PC-3 (cell line): Measurements from ENCODE around the gene SVOPL. TPM values are rescaled to one million over a fixed set of nuclear protein-coding genes. Genes with fewer than 3 reads are reported as not detected.
A peak's percentile ranks its signal among the peaks of the same experiment; 100 is the strongest.

ENCODE experiments used
- ATAC-seq: fragments of 200-7000 bp; cut with Tn5 transposase; 2 replicates; pipeline ENCODE4 v1.9.1; 2020; ENCODE audit warnings: mild to moderate bottlenecking, moderate library complexity
- BruUV-seq: library from RNA; stranded (reverse); fragments of 400-500 nt; replicated peaks from 2 replicates; lab custom pipeline; 2021; lab: Mats Ljungman, UMichigan
- CTCF ChIA-PET: fragments of 300-600 bp; sonication (Branson Sonifier 250); formaldehyde crosslinking; loops from one replicate; lab custom pipeline; 2022; ENCODE audit warnings: antibody characterized with exemption; lab: Charles Lee
- POLR2A ChIA-PET: fragments of 300-600 bp; sonication (Branson Sonifier 250); formaldehyde crosslinking; loops from one replicate; lab custom pipeline; 2022; ENCODE audit warnings: antibody characterized with exemption; ENCODE audit not compliant: unreplicated experiment; lab: Charles Lee
- DNase-seq: peaks from one replicate; pipeline ENCODE4 v3.0.0-alpha.2; 2015
- H2AFZ ChIP-seq: fragments of 300-600 bp; sonication (generic); 2 replicates; pipeline ENCODE4 v1.6.0; 2016; ENCODE audit warnings: antibody characterized with exemption, low read length
- H3F3A ChIP-seq: fragments of 300-600 bp; sonication (generic); one replicate; pipeline ENCODE4 v1.6.0; 2017; ENCODE audit warnings: antibody characterized with exemption, low read length, control low read depth, mild to moderate bottlenecking; ENCODE audit not compliant: unreplicated experiment
- H3K27ac ChIP-seq: fragments of 300-600 bp; sonication (generic); 2 replicates; pipeline ENCODE4 v1.5.1; 2016; ENCODE audit warnings: mild to moderate bottlenecking, low read length
- H3K27me3 ChIP-seq: fragments of 300-600 bp; sonication (generic); 2 replicates; pipeline ENCODE4 v1.6.1; 2016; ENCODE audit warnings: low read length, mixed read lengths
- H3K36me3 ChIP-seq: fragments of 300-600 bp; sonication (generic); 2 replicates; pipeline ENCODE4 v1.6.1; 2016; ENCODE audit warnings: low read depth, mixed run types, low read length, mixed read lengths
- H3K4me1 ChIP-seq: fragments of 300-600 bp; sonication (generic); 2 replicates; pipeline ENCODE4 v1.5.1; 2016; ENCODE audit warnings: low read length; ENCODE audit not compliant: insufficient read depth
- H3K4me2 ChIP-seq: fragments of 300-600 bp; sonication (generic); 2 replicates; pipeline ENCODE4 v1.6.0; 2016; ENCODE audit warnings: low read length
- H3K4me3 ChIP-seq: fragments of 300-600 bp; sonication (generic); 2 replicates; pipeline ENCODE4 v1.5.1; 2016; ENCODE audit warnings: mild to moderate bottlenecking, low read length, mixed read lengths
- H3K79me2 ChIP-seq: fragments of 300-600 bp; sonication (generic); 2 replicates; pipeline ENCODE4 v1.6.1; 2017; ENCODE audit warnings: low read length, mixed read lengths
- H3K9ac ChIP-seq: fragments of 300-600 bp; sonication (generic); 2 replicates; pipeline ENCODE4 v1.6.0; 2016; ENCODE audit warnings: mild to moderate bottlenecking, low read length
- H3K9me2 ChIP-seq: fragments of 300-600 bp; sonication (generic); replicated peaks from 2 replicates; pipeline ENCODE4 v1.6.1; 2016; ENCODE audit warnings: mixed run types, low read length, mixed read lengths
- H3K9me3 ChIP-seq: fragments of 300-600 bp; sonication (generic); 2 replicates; pipeline ENCODE4 v1.6.1; 2016; ENCODE audit warnings: low read length, mixed read lengths
- H4K20me1 ChIP-seq: fragments of 300-600 bp; sonication (generic); 2 replicates; pipeline ENCODE4 v1.6.1; 2016; ENCODE audit warnings: low read length, mixed read lengths
- CTCF ChIP-seq: fragments of 300-600 bp; sonication (generic); conservative IDR thresholded peaks from 2 replicates; pipeline ENCODE4 v1.5.1; 2017; ENCODE audit warnings: antibody characterized with exemption, low read depth, mild to moderate bottlenecking, low read length
- EZH2 ChIP-seq: fragments of 300-600 bp; sonication (generic); IDR thresholded peaks from one replicate; pipeline ENCODE4 v1.6.1; 2017; ENCODE audit warnings: antibody characterized with exemption, mild to moderate bottlenecking, low read length; ENCODE audit not compliant: unreplicated experiment
- EZH2phosphoT487 ChIP-seq: fragments of 300-600 bp; sonication (generic); IDR thresholded peaks from 2 replicates; pipeline ENCODE4 v1.6.1; 2018; ENCODE audit warnings: mild to moderate bottlenecking, antibody characterized with exemption, low read length, borderline replicate concordance
- intact Hi-C: fragments of 100-400 bp; cut with micrococcal nuclease; formaldehyde crosslinking; loops from 2 replicates; pipeline ENCODE4 v1.9.0; 2023
- total RNA-seq: library from RNA; depleted of rRNA; stranded (reverse); fragments of >200 nt; gene quantifications from 2 replicates; pipeline ENCODE4 v1.2.3, GENCODE V29; 2014

Gene SVOPL
- total RNA-seq, 1 experiment from 2014 or later, result not detected

DNA sequence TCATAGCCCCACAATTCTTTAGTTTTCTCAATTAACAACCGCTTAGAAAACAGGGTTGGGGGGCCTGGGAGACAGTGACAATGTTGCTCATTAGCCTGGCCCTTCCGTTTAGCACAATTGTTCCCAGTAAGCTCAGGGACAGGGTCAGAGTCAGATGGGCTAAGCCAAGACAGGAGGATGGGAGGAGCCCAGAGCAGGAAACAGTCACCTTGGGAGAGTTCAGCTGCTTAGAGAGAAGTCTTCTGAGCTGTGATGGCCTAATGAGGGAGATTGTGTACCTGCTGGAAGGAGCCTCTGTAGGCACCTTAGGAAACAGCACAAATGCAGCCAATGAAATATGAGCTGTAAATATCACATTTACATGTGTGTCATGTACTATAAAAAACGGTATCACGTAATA is 35.9 kb downstream of the SVOPL start:
- Histone ChIP-seq H3K4me1 (no peaks in the 10 kb centered on the region), H3K79me2 (no peaks in the 10 kb centered on the region), H2AFZ (no peak overlapping the region), H3K4me3 (no peak overlapping the region), H3K9ac (no peak overlapping the region), H3K9me3 (no peaks in the 10 kb centered on the region; the same call in 1 of the 2 replicates), H3K27me3 (no peaks in the 10 kb centered on the region), H3K9me2 (no peaks in the 10 kb centered on the region), H3K36me3 (no peaks in the 10 kb centered on the region), H3K27ac (no peak overlapping the region), H3F3A (no peaks in the 10 kb centered on the region), H4K20me1 (no peaks in the 10 kb centered on the region), H3K4me2 (no peak overlapping the region)
- CTCF ChIA-PET, result no interaction called here
- POLR2A ChIA-PET, result no interaction called here
- TF ChIP-seq CTCF, result no peak
- ATAC-seq (no peak), DNase-seq (no peak)
- no TSS peak for BruUV-seq
- intact Hi-C loops, result no loop called here

DNA sequence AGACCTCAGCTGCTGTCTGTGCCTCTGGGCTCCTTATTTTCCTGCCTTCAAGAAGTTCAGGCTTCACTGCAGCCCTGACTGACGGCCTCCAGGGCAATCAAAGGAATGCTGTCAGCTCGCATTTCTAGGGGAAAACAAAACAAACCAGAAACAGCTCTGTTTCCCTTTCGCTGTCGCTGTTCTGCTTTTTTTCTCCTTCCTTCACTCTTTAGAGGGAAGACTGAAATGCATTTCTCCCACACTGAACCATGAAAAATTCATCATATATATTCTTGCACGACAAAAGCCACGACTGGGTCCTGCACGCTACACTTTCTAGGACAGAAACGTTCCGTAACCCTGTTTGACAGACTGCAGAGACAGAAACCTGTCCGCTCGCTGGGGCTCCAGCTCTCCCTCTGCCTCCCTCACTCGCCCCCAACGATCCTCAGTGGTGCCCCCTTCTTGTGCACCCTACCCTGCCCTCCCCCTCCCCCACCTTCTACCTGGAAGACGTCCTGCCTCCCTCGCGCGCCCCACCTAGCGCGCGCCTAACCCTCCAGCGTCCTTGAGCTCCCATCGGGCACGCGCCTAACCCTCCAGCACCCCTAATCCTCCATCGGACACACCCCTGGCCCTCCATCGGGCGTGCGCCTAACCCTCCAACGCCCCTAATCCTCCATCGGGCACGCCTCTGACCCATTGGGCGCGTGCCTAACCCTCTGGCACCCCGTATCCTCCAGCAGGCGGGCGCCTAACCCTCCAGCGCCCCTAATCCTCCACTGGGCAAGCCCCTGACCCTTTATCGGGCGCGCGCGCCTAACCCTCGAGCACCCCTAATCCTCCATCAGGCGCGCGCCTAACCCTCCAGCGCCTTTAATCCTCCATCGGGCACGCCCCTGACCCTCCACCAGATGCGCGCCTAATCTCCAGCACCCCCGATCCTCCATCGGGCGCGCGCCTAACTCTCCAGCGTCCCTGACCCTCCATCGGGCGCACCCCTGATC is 37.1 kb downstream of the SVOPL start:
- Histone ChIP-seq H3K79me2 (no peaks in the 10 kb centered on the region), H3K9me2 (no peaks in the 10 kb centered on the region), H3K9me3 (no peaks in the 10 kb centered on the region; the same call in 1 of the 2 replicates), H4K20me1 (no peaks in the 10 kb centered on the region), H3K36me3 (no peaks in the 10 kb centered on the region), H3K4me3 (peak overlapping the region; percentile 64), H3K27me3 (no peaks in the 10 kb centered on the region), H3K4me1 (no peaks in the 10 kb centered on the region), H3K9ac (no peak overlapping the region), H3F3A (no peaks in the 10 kb centered on the region), H3K4me2 (peak overlapping the region; percentile 78), H3K27ac (no peak overlapping the region), H2AFZ (peak overlapping the region; percentile 86)
- ChIA-PET POLR2A (no interaction called here), CTCF (no interaction called here)
- DNase-seq (peak; percentile 40), ATAC-seq (peak; percentile 67)
- BruUV-seq, result no TSS peak
- TF ChIP-seq EZH2phosphoT487 (no peak), CTCF (no peak), EZH2 (no peak)
- intact Hi-C loops, result no loop called here

DNA sequence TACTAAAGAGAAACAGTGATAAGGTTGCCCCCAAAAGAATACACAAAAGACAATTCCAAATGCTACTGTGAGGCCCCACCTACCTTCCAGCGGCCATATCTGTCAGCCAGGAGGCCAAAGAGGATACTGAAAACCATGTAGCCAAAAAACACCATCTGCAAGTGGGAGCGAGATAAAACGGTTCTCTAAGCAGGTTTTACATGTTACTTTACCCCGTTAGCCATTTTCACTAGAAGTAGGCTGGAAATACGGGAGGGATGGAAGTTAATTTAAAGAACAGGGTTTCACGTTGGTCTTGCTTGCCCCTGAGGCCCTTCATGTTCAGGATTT is 38.2 kb downstream of the SVOPL start:
- Histone ChIP-seq H3K9ac (no peak overlapping the region), H3F3A (no peaks in the 10 kb centered on the region), H3K4me3 (no peak overlapping the region), H3K27ac (no peak overlapping the region), H3K4me2 (no peak overlapping the region), H3K9me3 (no peaks in the 10 kb centered on the region; the same call in 1 of the 2 replicates), H3K4me1 (no peaks in the 10 kb centered on the region), H3K27me3 (no peaks in the 10 kb centered on the region), H4K20me1 (no peaks in the 10 kb centered on the region), H3K79me2 (no peaks in the 10 kb centered on the region), H3K9me2 (no peaks in the 10 kb centered on the region), H3K36me3 (no peaks in the 10 kb centered on the region), H2AFZ (no peak overlapping the region)
- BruUV-seq, result no TSS peak
- TF ChIP-seq EZH2, result no peak
- no peak for TF ChIP-seq EZH2phosphoT487
- no peak for TF ChIP-seq CTCF
- intact Hi-C loops, result no loop called here
- ChIA-PET CTCF (no interaction called here), POLR2A (no interaction called here)
- ATAC-seq (no peak), DNase-seq (no peak)
